HT-29 (cell line): ENCODE results near the gene SMS. TPM values are rescaled to one million over a fixed set of nuclear protein-coding genes. Genes with fewer than 3 reads are reported as not detected.

Experiments used
- DNase-seq: peaks from one replicate; pipeline ENCODE4 v3.0.0-alpha.2; 2015; ENCODE audit warnings: low spot score
- total RNA-seq: library from RNA; depleted of rRNA; stranded (reverse); fragments of >200 nt; shearing (Covaris generic); gene quantifications from 2 replicates; pipeline ENCODE4 v1.2.3, GENCODE V29; 2014; rRNA removed

Gene SMS
- total RNA-seq, result 134 and 173 TPM in 2 replicates

DNA sequence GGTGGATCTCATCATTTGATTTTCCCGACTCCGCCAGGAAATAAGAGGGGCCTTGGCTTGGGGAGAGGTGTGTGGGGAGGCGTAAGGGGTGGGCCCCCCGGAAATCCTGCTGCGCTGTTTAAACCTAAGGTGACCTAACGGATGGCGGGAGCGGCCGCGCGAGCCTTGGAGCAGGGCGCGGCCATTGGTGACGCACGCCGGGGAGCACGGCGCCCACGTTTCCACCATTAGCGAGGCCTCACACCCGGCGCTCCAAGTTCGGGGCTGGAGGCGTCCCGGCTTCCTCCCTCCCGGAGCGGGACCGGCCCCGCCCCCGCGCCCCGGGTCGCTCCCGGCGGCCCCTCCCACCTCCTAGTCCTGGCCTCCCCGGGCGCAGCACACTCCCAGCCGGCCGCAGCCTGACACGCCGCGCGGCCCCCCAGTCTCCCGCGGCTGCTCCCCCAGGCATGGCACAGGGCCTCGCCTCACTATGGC lies at the start of gene SMS:
Gene SMS, plus strand, starts transcription at position 354 of the 474 bp plus-strand sequence. Its CDS starts 116 bp downstream, at position 470.
- peak; percentile 76 for DNase-seq

- DNase-seq, result no peak
Measured at GRCh38 chrX:21905313-21905712, 35.2 kb upstream of the SMS start.

- no peak for DNase-seq
Measured at GRCh38 chrX:21905953-21906352, 34.6 kb upstream of the SMS start.

GRCh38 chrX:21907260-21907659 lies 33.2 kb upstream of the SMS start:
- DNase-seq, result no peak

DNA sequence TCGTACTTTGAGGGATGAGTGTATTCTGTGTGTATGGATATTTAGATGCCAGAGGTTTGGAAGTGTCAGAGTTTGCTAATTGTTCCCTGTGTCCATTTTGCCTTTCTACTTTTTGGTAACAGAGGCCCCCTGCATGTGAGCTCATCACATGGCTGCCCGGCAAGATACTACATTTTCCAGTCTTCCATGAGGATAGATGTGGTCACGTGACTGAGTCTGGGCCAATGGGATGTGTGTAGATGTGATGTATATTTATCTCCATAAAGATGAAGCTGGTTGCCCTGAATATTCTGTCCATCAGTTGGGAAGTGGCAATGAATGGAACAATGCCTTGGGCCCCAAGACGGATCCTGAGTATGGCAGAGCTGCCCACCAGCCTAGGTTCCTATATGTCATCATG lies 29.0 kb upstream of the SMS start:
- DNase-seq, result no peak

- no peak for DNase-seq
Measured at GRCh38 chrX:21912220-21912619, 28.3 kb upstream of the SMS start.

GRCh38 chrX:21912989-21913388 lies 27.5 kb upstream of the SMS start:
- no peak for DNase-seq

- no peak for DNase-seq
Measured at GRCh38 chrX:21926116-21926515, 14.4 kb upstream of the SMS start.

DNA sequence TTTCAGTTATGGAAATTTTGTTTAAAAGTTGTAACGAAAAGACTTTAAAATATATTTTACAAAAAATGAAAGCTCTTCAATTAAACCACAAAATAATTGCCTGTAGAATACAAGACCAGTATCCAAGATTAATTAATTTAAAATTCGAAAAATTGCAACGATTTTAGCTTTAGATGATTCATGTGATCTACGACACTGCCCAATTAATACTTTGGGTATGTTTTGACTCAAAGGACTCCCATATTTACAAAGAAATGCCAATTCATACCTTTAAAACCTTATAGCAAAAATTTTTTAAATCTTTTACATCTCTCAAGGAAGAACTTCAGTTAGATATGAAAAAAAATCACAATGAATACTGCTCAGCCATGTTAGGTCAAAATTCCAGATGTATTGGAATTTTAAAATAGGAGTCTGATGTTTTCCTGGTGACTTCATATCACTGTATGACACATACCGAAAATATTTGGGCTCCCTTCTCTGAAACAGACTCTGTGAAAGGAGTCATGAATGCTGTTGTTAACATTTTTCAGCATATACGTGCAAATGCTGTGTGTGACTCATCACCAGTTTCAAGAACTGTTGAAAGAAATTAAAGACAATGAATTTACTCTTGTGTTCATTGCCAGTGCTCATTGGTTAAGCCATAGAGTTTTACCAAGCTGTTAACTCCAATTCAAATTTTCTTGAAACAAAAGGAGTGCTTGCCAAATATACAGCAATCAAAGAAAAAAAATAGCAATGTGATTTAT lies 13.8 kb upstream of the SMS start:
- peak; percentile 45 for DNase-seq

GRCh38 chrX:21929209-21929608 lies 11.3 kb upstream of the SMS start:
- no peak for DNase-seq

DNA sequence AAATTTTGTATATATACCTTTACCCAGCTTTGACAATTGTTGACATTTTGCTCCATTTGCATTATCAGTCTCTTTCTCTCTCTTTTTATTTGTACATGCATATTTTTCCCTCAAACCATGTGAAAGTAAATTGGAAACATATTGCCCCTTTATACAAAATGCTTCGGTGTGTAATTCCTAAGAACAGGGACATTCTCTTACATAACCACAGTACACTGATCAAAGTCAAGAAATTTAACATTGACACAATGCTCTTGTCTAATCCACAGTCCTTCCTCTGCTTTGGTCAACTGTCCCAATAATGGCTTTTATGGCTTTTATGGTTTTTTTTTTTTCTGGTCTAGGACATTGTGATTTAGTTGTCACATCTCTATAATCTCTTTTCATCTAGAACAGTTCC lies 9.5 kb upstream of the SMS start:
- no peak for DNase-seq

- DNase-seq, result no peak
Measured at GRCh38 chrX:21932292-21933002, 8.1 kb upstream of the SMS start.

- DNase-seq, result no peak
Measured at GRCh38 chrX:21933077-21933476, 7.4 kb upstream of the SMS start.

- DNase-seq, result no peak
Measured at GRCh38 chrX:21934414-21934813, 6.1 kb upstream of the SMS start.

DNA sequence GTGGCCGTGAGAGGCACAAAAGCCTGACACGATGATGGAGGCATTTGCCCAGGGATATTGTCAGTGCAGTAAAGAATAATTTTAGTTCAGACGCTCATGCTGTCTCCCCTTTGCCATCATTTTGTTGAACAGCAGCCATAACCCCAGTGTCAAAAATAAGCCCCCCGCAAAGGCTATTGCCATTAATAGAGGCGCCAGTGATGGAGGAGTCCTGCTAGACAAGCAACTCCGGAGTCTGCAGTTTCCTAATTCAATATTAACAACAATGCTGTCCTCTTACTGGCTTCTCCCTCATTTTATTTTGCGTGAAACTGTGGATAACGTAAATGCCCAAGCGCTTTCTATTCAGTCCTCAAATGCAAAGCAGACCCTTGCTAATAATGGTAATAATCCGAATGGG lies 603 bp upstream of the SMS start:
- DNase-seq, result no peak

GRCh38 chrX:21943460-21944135 lies 3.1 kb downstream of the SMS start:
- no peak for DNase-seq

GRCh38 chrX:21944136-21944615 lies 3.7 kb downstream of the SMS start:
- no peak for DNase-seq

DNA sequence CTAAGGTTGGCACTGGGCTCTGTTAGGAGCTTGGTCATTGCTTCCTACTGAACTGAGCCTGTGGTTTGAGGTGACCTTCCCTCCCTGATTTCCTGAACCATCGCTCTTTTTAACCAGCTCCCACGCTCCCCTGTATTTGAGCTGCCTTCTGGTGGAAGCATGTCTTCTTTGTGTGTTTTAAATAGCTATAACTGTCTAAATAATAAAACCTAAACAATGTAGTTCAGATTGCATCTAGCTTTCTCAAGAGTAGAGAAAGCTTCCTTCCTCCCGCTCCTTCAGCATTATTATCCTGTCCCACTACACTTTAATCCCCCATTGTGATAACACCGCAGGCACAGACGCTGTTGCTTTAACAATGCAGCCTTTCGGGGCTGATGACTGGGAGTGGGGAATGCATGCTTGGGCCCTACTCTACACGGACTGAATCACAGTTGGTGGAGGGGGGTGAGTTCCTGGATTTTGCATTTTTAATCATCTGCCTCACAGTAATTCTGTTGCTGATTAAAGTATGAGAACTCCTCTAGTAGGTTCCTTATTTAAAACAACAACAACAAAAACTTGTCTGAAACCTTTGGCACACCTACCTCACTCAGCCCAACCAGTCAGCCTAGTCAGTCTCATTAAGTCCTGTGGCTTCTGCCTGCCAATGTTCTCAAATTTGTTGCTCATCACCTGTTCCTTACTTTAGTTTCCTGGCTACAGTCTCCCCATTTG lies 6.6 kb downstream of the SMS start:
- no peak for DNase-seq

DNA sequence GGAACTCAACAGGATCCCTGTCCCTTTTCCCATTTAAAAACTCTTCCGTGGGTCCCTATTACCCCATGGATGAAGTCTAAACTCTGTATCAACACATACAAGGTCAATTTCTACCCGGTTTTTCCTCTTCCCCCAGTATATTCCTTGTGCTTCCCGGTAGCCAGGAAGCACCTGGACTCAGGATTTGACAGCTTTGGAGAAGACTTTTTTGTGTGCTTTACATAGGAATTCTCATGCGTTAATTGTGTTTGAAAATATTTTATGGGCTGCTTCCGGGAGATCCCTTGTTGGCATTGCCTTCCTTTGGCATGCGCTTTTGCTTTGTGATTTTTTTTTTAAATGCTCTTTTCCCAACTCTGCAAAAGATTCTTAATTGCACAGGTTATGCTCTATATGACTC lies 7.2 kb downstream of the SMS start:
- no peak for DNase-seq

DNA sequence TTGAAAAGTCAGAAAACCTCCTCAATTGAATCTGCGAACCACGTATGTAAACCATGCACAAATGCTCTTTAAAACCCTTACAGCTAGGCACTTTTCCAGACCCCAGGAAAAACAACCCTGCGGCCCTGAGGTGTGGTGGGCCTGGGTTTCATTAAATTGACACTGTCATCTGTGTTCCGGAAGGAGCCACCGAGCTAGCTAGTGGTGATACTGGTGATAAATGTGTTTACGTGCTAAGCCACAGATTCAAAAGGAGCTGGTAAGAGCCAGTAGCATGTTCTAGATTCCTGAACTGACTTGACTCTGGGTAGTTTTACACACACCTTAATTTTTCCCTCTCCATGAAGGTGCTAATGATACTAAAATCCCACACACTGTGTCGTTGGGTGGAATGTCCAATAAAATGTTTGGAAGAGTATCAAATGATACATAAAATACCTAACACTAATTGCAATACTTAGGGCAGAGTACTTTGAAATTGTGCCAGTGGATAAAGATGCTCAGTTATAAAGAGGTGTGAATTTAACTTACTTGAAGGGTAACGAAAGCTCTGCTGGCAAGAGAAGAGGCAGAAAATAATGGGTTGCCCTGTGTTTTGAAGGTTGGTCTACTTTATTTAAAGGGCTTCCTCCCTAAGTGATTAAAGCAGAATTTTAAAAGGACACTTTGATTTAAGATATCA lies 8.5 kb downstream of the SMS start:
- no peak for DNase-seq

- DNase-seq, result no peak
Measured at GRCh38 chrX:21949689-21950088, 9.2 kb downstream of the SMS start.
